Panc1 (cell line): Measurements from ENCODE around the gene CYP4F22. TPM values are rescaled to one million over a fixed set of nuclear protein-coding genes. Genes with fewer than 3 reads are reported as not detected.
A peak's percentile ranks its signal among the peaks of the same experiment; 100 is the strongest.

Source experiments
- ATAC-seq: fragments of 200-7000 bp; cut with Tn5 transposase; 2 replicates; pipeline ENCODE4 v1.9.1; 2020; ENCODE audit warnings: mild to moderate bottlenecking, moderate library complexity
- Bru-seq: library from RNA; stranded (reverse); fragments of 400-500 nt; gene quantifications from one replicate; lab custom pipeline; 2021; lab: Mats Ljungman, UMichigan
- BruChase-seq, 2 experiments: library from RNA; stranded (reverse); fragments of 400-500 nt; gene quantifications; one replicate each; lab custom pipeline; 2021; lab: Mats Ljungman, UMichigan
- BruUV-seq: library from RNA; stranded (reverse); fragments of 400-500 nt; replicated peaks from 2 replicates; lab custom pipeline; 2021; lab: Mats Ljungman, UMichigan
- CTCF ChIA-PET: fragments of 300-600 bp; sonication (Branson Sonifier 250); formaldehyde crosslinking; loops from one replicate; lab custom pipeline; 2022; ENCODE audit warnings: antibody characterized with exemption; lab: Charles Lee
- POLR2A ChIA-PET: fragments of 300-600 bp; sonication (Branson Sonifier 250); formaldehyde crosslinking; loops from one replicate; lab custom pipeline; 2022; ENCODE audit warnings: antibody characterized with exemption; lab: Charles Lee
- DNase-seq: peaks from one replicate; pipeline ENCODE4 v3.0.0-alpha.2; 2010; ENCODE audit warnings: low read depth, low spot score
- H3K27ac ChIP-seq: 2 replicates; pipeline ENCODE4 v1.5.1; 2011; ENCODE audit warnings: mild to moderate bottlenecking, low read length, inconsistent platforms
- H3K27me3 ChIP-seq: fragments of 200-500 bp; sonication (Bioruptor generic); 2 replicates; pipeline ENCODE4 v1.6.0; 2014; ENCODE audit warnings: low read length, inconsistent platforms; ENCODE audit not compliant: control insufficient read depth, insufficient read depth
- H3K36me3 ChIP-seq: fragments of 200-500 bp; sonication (Bioruptor generic); 2 replicates; pipeline ENCODE4 v1.5.1; 2014; ENCODE audit warnings: inconsistent platforms, mild to moderate bottlenecking, low read length, moderate library complexity; ENCODE audit not compliant: control insufficient read depth, insufficient read depth
- H3K4me1 ChIP-seq: 2 replicates; pipeline ENCODE4 v1.5.1; 2011; ENCODE audit warnings: inconsistent platforms, mild to moderate bottlenecking, low read length, moderate library complexity; ENCODE audit not compliant: control insufficient read depth, insufficient read depth
- H3K4me3 ChIP-seq, 2 experiments: 2 replicates each; pipeline ENCODE4 v1.5.1; 2011 to 2012; ENCODE audit warnings: low read depth in 2 of 2, low read length in 2 of 2, mild to moderate bottlenecking in 2 of 2, inconsistent platforms in 1 of 2, moderate library complexity in 1 of 2
- H3K9me3 ChIP-seq: fragments of 200-500 bp; sonication (Bioruptor generic); 2 replicates; pipeline ENCODE4 v1.5.1; 2014; ENCODE audit warnings: low read depth, mild to moderate bottlenecking, inconsistent platforms, low read length, moderate library complexity; ENCODE audit not compliant: control insufficient read depth, insufficient read depth
- CTCF ChIP-seq: fragments of 450-650 bp; IDR thresholded peaks from 2 replicates; pipeline ENCODE4 v1.5.1; 2017; ENCODE audit warnings: mild to moderate bottlenecking
- POLR2AphosphoS5 ChIP-seq: IDR thresholded peaks from 2 replicates; pipeline ENCODE4 v1.6.1; 2012; ENCODE audit warnings: mild to moderate bottlenecking, low read depth, low read length, moderate library complexity
- REST ChIP-seq, 2 experiments: IDR thresholded peaks; 2 replicates each; pipeline ENCODE4 v1.6.1; 2011 to 2012; ENCODE audit warnings: low read depth in 2 of 2, control low read depth in 1 of 2, low read length in 1 of 2, mild to moderate bottlenecking in 1 of 2, moderate library complexity in 1 of 2; ENCODE audit not compliant: insufficient read depth in 1 of 2
- SIN3A ChIP-seq: IDR thresholded peaks from 2 replicates; pipeline ENCODE4 v1.6.1; 2012; ENCODE audit warnings: low read depth, mild to moderate bottlenecking, low read length, moderate library complexity, borderline replicate concordance; ENCODE audit not compliant: insufficient read depth
- TCF7L2 ChIP-seq: IDR thresholded peaks from 2 replicates; pipeline ENCODE4 v1.6.1; 2011; ENCODE audit warnings: mild to moderate bottlenecking, low read depth, low read length, inconsistent platforms
- in situ Hi-C: cut with HindIII; loops from 2 replicates; pipeline ENCODE4 v1.10.0; 2016; ENCODE audit warnings: low sequenced_read_pairs, low pct_unique_long_range_greater_than_20kb
- intact Hi-C: fragments of 100-400 bp; cut with micrococcal nuclease; formaldehyde crosslinking; loops from one replicate; pipeline ENCODE4 v1.10.0; 2022; ENCODE audit not compliant: unreplicated experiment
- long read RNA-seq: library from polyadenylated mRNA; unstranded; transcript quantifications from one replicate; pipeline ENCODE4 v2.0.0, GENCODE V29; 2021; ENCODE audit not compliant: unreplicated experiment
- polyA plus RNA-seq: library from polyadenylated mRNA; unstranded; fragments of >200 nt; gene quantifications from one replicate; pipeline ENCODE4 v1.2.1, GENCODE V29; 2012; ENCODE audit warnings: missing spikeins; ENCODE audit not compliant: insufficient read length
- total RNA-seq: library from RNA; stranded (reverse); gene quantifications from one replicate; pipeline ENCODE4 v1.2.1, GENCODE V29; 2021; ENCODE audit not compliant: unreplicated experiment

Gene CYP4F22
- total RNA-seq (0.21 TPM), Bru-seq, nascent RNA (percentile 9 among the genes with signal in this experiment), BruChase-seq, experiment 1, labeled RNA remaining after a 2-hour chase (percentile 6 among the genes with signal in this experiment), BruChase-seq, experiment 2, labeled RNA remaining after a 6-hour chase (percentile 10 among the genes with signal in this experiment)
- polyA plus RNA-seq, result 0.18 TPM
- long read RNA-seq, result 0 reads

GRCh38 chr19:15508035-15508710 is at the start of gene CYP4F22:
Gene CYP4F22, plus strand, starts transcription at chr19:15508525. Its CDS starts 16,812 bp downstream, at chr19:15525337.
- no peak for TF ChIP-seq REST (IDR thresholded peaks at IDR 0.05; ENCODE audit: insufficient read depth in 1 of 2, low read depth in 2 of 2, low read length in 1 of 2)
- TF ChIP-seq SIN3A, result no peak
- TF ChIP-seq POLR2AphosphoS5, result no peak
- TF ChIP-seq TCF7L2, result no peak
- no peak for TF ChIP-seq CTCF
- Histone ChIP-seq H3K27ac (no peak within 1 kb of the TSS), H3K4me3 (peak within 1 kb of the TSS; percentile 17 to 32; a peak in 3 of 4 replicates), H3K4me1 (no peaks in the 10 kb centered on the region), H3K36me3 (no peaks in the 10 kb centered on the region), H3K27me3 (no peaks in the 10 kb centered on the region; the same call in 1 of the 2 replicates), H3K9me3 (no peaks in the 10 kb centered on the region)
- CTCF ChIA-PET, result no interaction called here
- DNase-seq (no peak), ATAC-seq (peak; percentile 65; the same call in 1 of the 2 replicates)
- no TSS peak for BruUV-seq
- POLR2A ChIA-PET, result no interaction called here
- intact Hi-C loops (no loop called here), in situ Hi-C loops (no loop called here)

- in situ Hi-C loops, result no loop called here
- POLR2A ChIA-PET, result no interaction called here
Measured at GRCh38 chr19:15461694-15462093, 46.6 kb upstream of the CYP4F22 start.

More at GRCh38 chr19:15461694-15462093, 46.6 kb upstream of the CYP4F22 start:
- no peak for DNase-seq
- no peak overlapping the region for H3K27ac ChIP-seq
- intact Hi-C loops, result no loop called here
- no peaks in the 10 kb centered on the region for H3K4me1 ChIP-seq
- H3K9me3 ChIP-seq, result no peaks in the 10 kb centered on the region
- no peak for ATAC-seq
- TF ChIP-seq CTCF, result no peak
- no peak for TF ChIP-seq REST (IDR thresholded peaks at IDR 0.05; ENCODE audit: insufficient read depth in 1 of 2, low read depth in 2 of 2, low read length in 1 of 2)
- no peak for TF ChIP-seq TCF7L2
- no peak for TF ChIP-seq POLR2AphosphoS5
- no peak for TF ChIP-seq SIN3A
- no TSS peak for BruUV-seq
- H3K27me3 ChIP-seq, result no peaks in the 10 kb centered on the region
- no peaks in the 10 kb centered on the region for H3K36me3 ChIP-seq
- H3K4me3 ChIP-seq, result no peak overlapping the region
- CTCF ChIA-PET, result no interaction called here
